K562 (cell line): Measurements from ENCODE around the gene JUNB. TPM values are rescaled to one million over a fixed set of nuclear protein-coding genes. Genes with fewer than 3 reads are reported as not detected.

Experiments
- CBX2 ChIP-seq: fragments of 200-600 bp; sonication (generic); IDR thresholded peaks from one replicate; pipeline ENCODE4 v1.6.1; 2012; ENCODE audit warnings: mild to moderate bottlenecking, low read length, inconsistent platforms; ENCODE audit not compliant: insufficient read depth, poor library complexity, severe bottlenecking
- CEBPG ChIP-seq, 3 experiments: fragments of 200-800 bp in 1 of 3; sonication (Bioruptor generic) in 1 of 3; sonication (generic) in 1 of 3; formaldehyde crosslinking in 1 of 3; IDR thresholded peaks in 2 of 3; conservative IDR thresholded peaks in 1 of 3; 2 replicates each; pipeline versions ENCODE4 v1.6.1 to v1.8.0; 2016 to 2022; ENCODE audit warnings: missing compliant biosample characterization in 2 of 3, missing genetic modification characterization in 2 of 3, mild to moderate bottlenecking in 1 of 3, missing genetic modification reagents in 1 of 3
- CTBP1 ChIP-seq: fragments of 450-650 bp; IDR thresholded peaks from 2 replicates; pipeline ENCODE4 v1.6.1; 2016; ENCODE audit warnings: borderline replicate concordance
- FOXK2 ChIP-seq, 2 experiments: fragments of 450-650 bp; IDR thresholded peaks in 1 of 2; conservative IDR thresholded peaks in 1 of 2; 2 replicates each; pipeline ENCODE4 v1.6.1; 2016; ENCODE audit warnings: low read depth in 2 of 2, mild to moderate bottlenecking in 1 of 2
- HCFC1 ChIP-seq: IDR thresholded peaks from 2 replicates; pipeline ENCODE4 v1.6.1; 2012; ENCODE audit warnings: low read depth, low read length, improper control_type of control experiment
- KDM4B ChIP-seq, 2 experiments: fragments of 450-650 bp in 1 of 2; sonication (generic) in 1 of 2; IDR thresholded peaks; 2 replicates each; pipeline ENCODE4 v1.6.1; 2016 to 2017; ENCODE audit warnings: borderline replicate concordance in 2 of 2, antibody characterized with exemption in 1 of 2, low read depth in 1 of 2, mild to moderate bottlenecking in 1 of 2
- KLF1 ChIP-seq: fragments of 450-650 bp; IDR thresholded peaks from 2 replicates; pipeline ENCODE4 v1.6.1; 2016; ENCODE audit warnings: missing genetic modification characterization, missing compliant biosample characterization
- MED1 ChIP-seq: sonication (generic); formaldehyde crosslinking; IDR thresholded peaks from 2 replicates; pipeline ENCODE4 v1.8.1; 2023; ENCODE audit warnings: missing genetic modification reagents, borderline replicate concordance
- MEF2A ChIP-seq: IDR thresholded peaks from 2 replicates; pipeline ENCODE4 v1.6.1; 2011; ENCODE audit warnings: low read depth, mild to moderate bottlenecking, low read length, moderate library complexity; ENCODE audit not compliant: control insufficient read depth
- NCOA6 ChIP-seq: fragments of 450-650 bp; IDR thresholded peaks from 2 replicates; pipeline ENCODE4 v1.6.1; 2017; ENCODE audit warnings: mild to moderate bottlenecking
- NR3C1 ChIP-seq: sonication (generic); formaldehyde crosslinking; IDR thresholded peaks from 2 replicates; pipeline ENCODE4 v1.8.1; 2022; ENCODE audit warnings: missing genetic modification reagents
- PKNOX1 ChIP-seq: fragments of 450-650 bp; IDR thresholded peaks from 2 replicates; pipeline ENCODE4 v1.6.1; 2016
- SMARCC2 ChIP-seq: fragments of 450-650 bp; IDR thresholded peaks from 2 replicates; pipeline ENCODE4 v1.6.1; 2017; ENCODE audit warnings: antibody characterized with exemption, moderate library complexity, mild to moderate bottlenecking, low read depth
- SPI1 ChIP-seq: IDR thresholded peaks from 2 replicates; pipeline ENCODE4 v1.6.1; 2011; ENCODE audit warnings: low read depth, low read length, control low read depth, borderline replicate concordance
- SRF ChIP-seq, 2 experiments: fragments of 250-450, 450-650 bp in 1 of 2; sonication (Bioruptor Pico) in 1 of 2; sonication (generic) in 1 of 2; formaldehyde crosslinking; IDR thresholded peaks; 2 replicates each; pipeline versions ENCODE4 v1.5.0 to v1.5.1; 2020 to 2022; ENCODE audit warnings: mild to moderate bottlenecking in 1 of 2, missing genetic modification reagents in 1 of 2
- TAF7 ChIP-seq: fragments of 450-650 bp; IDR thresholded peaks from 2 replicates; pipeline ENCODE4 v1.6.1; 2016; ENCODE audit warnings: missing genetic modification characterization, missing compliant biosample characterization
- ZBTB11 ChIP-seq, 3 experiments: fragments of 200-800 bp in 1 of 3; fragments of 250-450 bp in 1 of 3; fragments of 450-650 bp in 1 of 3; sonication (Bioruptor Pico) in 1 of 3; sonication (Bioruptor generic) in 1 of 3; formaldehyde crosslinking in 1 of 3; IDR thresholded peaks; 2 replicates each; pipeline versions ENCODE4 v1.6.1 to v1.8.0; 2016 to 2022; ENCODE audit warnings: mild to moderate bottlenecking in 2 of 3, missing genetic modification characterization in 2 of 3, missing compliant biosample characterization in 1 of 3, moderate library complexity in 1 of 3
- ZNF445 ChIP-seq: fragments of 250-450 bp; sonication (Bioruptor Pico); IDR thresholded peaks from 2 replicates; pipeline ENCODE4 v1.4.0; 2020; ENCODE audit warnings: low read depth, mild to moderate bottlenecking, moderate library complexity
- polyA plus RNA-seq, 8 experiments: library from polyadenylated mRNA; depleted of rRNA in 4 of 8; stranded (reverse) in 5 of 8; unstranded in 3 of 8; fragments of >200 nt; fragmentation: Nextera tagmentation in 2 of 8; fragmentation: Illumina TruSeq in 1 of 8; extraction: Ambion mirVana in 2 of 8; extraction: Trizol in 1 of 8; gene quantifications; 2 replicates each; pipeline versions ENCODE4 v1.2.1 to v1.2.3, GENCODE V29; 2011 to 2014; ENCODE audit warnings: inconsistent platforms in 1 of 8, missing spikeins in 1 of 8
- total RNA-seq, 7 experiments: library from RNA; depleted of rRNA in 6 of 7; stranded (reverse); fragments of >200 nt in 6 of 7; fragmentation: Illumina TruSeq in 2 of 7; extraction: Trizol in 2 of 7; gene quantifications; 2 replicates each; pipeline versions ENCODE4 v1.2.1 to v1.2.3, GENCODE V29; 2011 to 2021; ENCODE audit warnings: low replicate concordance in 1 of 7

The JUNB gene
- total and polyA plus RNA-seq, 9 of the 15 experiments (the other 6 are each of a cell fraction or from before 2014, with no cell fraction given) = 0.23 to 88.1 (median 13.1) TPM

GRCh38 chr19:12840091-12841079 is 49.1 kb downstream of the JUNB start (continued):
- no peak for TF ChIP-seq ZBTB11 (CRISPR knock-in tag; IDR thresholded peaks at IDR 0.05)
- no peak for TF ChIP-seq SPI1
- no peak for TF ChIP-seq MED1 (CRISPR knock-in tag)
- no peak for TF ChIP-seq NCOA6
- no peak for TF ChIP-seq MEF2A
- TF ChIP-seq HCFC1 = peak; percentile 32; the same call in 1 of the 2 replicates
- no peak for TF ChIP-seq SMARCC2
- TF ChIP-seq SRF (CRISPR knock-in tag; IDR thresholded peaks at IDR 0.05) = peak in 1 of 2 experiments; percentile 82; a peak in 1 of 4 replicates
- no peak for TF ChIP-seq KDM4B (IDR thresholded peaks at IDR 0.05; ENCODE audit: borderline replicate concordance in 2 of 2, low read depth in 1 of 2)
- TF ChIP-seq CTBP1 = 0 out of 2 replicates have a peak, but pooled peaks have one; percentile 23
- no peak for TF ChIP-seq CBX2
- TF ChIP-seq NR3C1 = no peak
- TF ChIP-seq ZNF445 (CRISPR knock-in tag) = no peak
- TF ChIP-seq KLF1 = peak; percentile 86; the same call in 1 of the 2 replicates
- TF ChIP-seq FOXK2 (conservative IDR thresholded peaks at IDR 0.05 in 1 of 2, IDR thresholded peaks at IDR 0.05 in 1 of 2; ENCODE audit: low read depth in 2 of 2) = peak; percentile 44 to 75; a peak in 3 of 4 replicates
- no peak for TF ChIP-seq CEBPG (CRISPR knock-in tag; IDR thresholded peaks at IDR 0.05)
- no peak for TF ChIP-seq CEBPG (tag; conservative IDR thresholded peaks at IDR 0.05 in 1 of 2, IDR thresholded peaks at IDR 0.05 in 1 of 2)
- peak; percentile 84 for TF ChIP-seq PKNOX1
- TF ChIP-seq TAF7 (tag) = no peak
